Natural killer cell (primary cell): ENCODE results near the gene FURIN. TPM values are rescaled to one million over a fixed set of nuclear protein-coding genes. Genes with fewer than 3 reads are reported as not detected.
A peak's percentile ranks its signal among the peaks of the same experiment; 100 is the strongest.

Experiments
- ATAC-seq, 3 donors: fragments of 150-1000 bp in 2 of 3; fragments of 200-7000 bp in 1 of 3; cut with Tn5 transposase; 1 replicate in 1 of 3; 2 replicates in 2 of 3; pipeline ENCODE4 v1.10.0; 2021; ENCODE audit warnings: mild to moderate bottlenecking in 2 of 3, moderate library complexity in 2 of 3
- DNase-seq, 2 donors: peaks; one replicate each; pipeline versions ENCODE4 v3.0.0 to v3.0.0-alpha.2; 2013 to 2021; ENCODE audit warnings: mixed read lengths in 1 of 2
- H3K27ac ChIP-seq: one replicate; pipeline ENCODE4 v1.5.1; 2013; ENCODE audit warnings: mild to moderate bottlenecking, low read length
- H3K27me3 ChIP-seq: one replicate; pipeline ENCODE4 v1.6.1; 2013; ENCODE audit warnings: low read length; ENCODE audit not compliant: control insufficient read depth, insufficient read depth
- H3K36me3 ChIP-seq: one replicate; pipeline ENCODE4 v1.6.1; 2013; ENCODE audit warnings: low read length; ENCODE audit not compliant: control insufficient read depth, insufficient read depth
- H3K4me1 ChIP-seq: one replicate; pipeline ENCODE4 v1.6.1; 2013; ENCODE audit warnings: low read length; ENCODE audit not compliant: control insufficient read depth, insufficient read depth
- H3K4me3 ChIP-seq: one replicate; pipeline ENCODE4 v1.5.1; 2013; ENCODE audit warnings: low read length
- H3K9me3 ChIP-seq: one replicate; pipeline ENCODE4 v1.6.1; 2013; ENCODE audit warnings: low read length; ENCODE audit not compliant: control insufficient read depth, insufficient read depth
- H3K27ac Mint-ChIP-seq, 2 donors: one replicate each; pipeline ENCODE4 v1.8.0; 2022; ENCODE audit warnings: mild to moderate bottlenecking in 2 of 2, mixed read lengths in 2 of 2, moderate library complexity in 1 of 2
- H3K27me3 Mint-ChIP-seq, 2 donors: one replicate each; pipeline ENCODE4 v1.8.0; 2022; ENCODE audit warnings: low read depth in 2 of 2, mixed read lengths in 2 of 2
- H3K36me3 Mint-ChIP-seq: one replicate; pipeline ENCODE4 v1.8.0; 2022; ENCODE audit warnings: mixed read lengths
- H3K4me1 Mint-ChIP-seq, 2 donors: one replicate each; pipeline ENCODE4 v1.8.0; 2022; ENCODE audit warnings: mixed read lengths in 2 of 2
- H3K4me3 Mint-ChIP-seq: one replicate; pipeline ENCODE4 v1.8.0; 2022; ENCODE audit warnings: mild to moderate bottlenecking, moderate library complexity, mixed read lengths
- H3K9me3 Mint-ChIP-seq, 2 donors: one replicate each; pipeline ENCODE4 v1.8.0; 2022; ENCODE audit warnings: mixed read lengths in 2 of 2
- CTCF ChIP-seq: fragments of 200-600 bp; IDR thresholded peaks from one replicate; pipeline ENCODE4 v1.8.0; 2022; ENCODE audit warnings: antibody characterized with exemption
- WGBS: methylation state at CpG from one replicate; pipeline ENCODE4 v1.1.7; 2013; ENCODE audit warnings: missing lambda C conversion rate; ENCODE audit not compliant: insufficient coverage; 5-methylcytosine and 5-hydroxymethylcytosine counted together
- intact Hi-C: fragments of 100-400 bp; cut with micrococcal nuclease; formaldehyde crosslinking; loops from one replicate; pipeline ENCODE4 v1.14.2; 2022
- total RNA-seq, 4 donors: library from RNA; stranded (reverse); fragments of 120-200 nt in 1 of 4; gene quantifications; one replicate each; pipeline versions ENCODE4 v1.2.3 to v1.2.4, GENCODE V29; 2013 to 2022

FURIN gene
- total RNA-seq, 3 donors from 2014 or later (not counting 1 experiment from before 2014, with no cell fraction given) = 110 to 178 (median 172) TPM

GRCh38 chr15:90904746-90905145, 36.4 kb downstream of the FURIN start:
- Histone ChIP-seq H3K27ac (no peak overlapping the region), H3K36me3 (peaks cover 42% of the 10 kb centered on the region), H3K27me3 (no peaks in the 10 kb centered on the region), H3K4me1 (peaks cover 17% of the 10 kb centered on the region), H3K4me3 (no peak overlapping the region), H3K9me3 (no peaks in the 10 kb centered on the region)
- H3K27ac Mint-ChIP-seq = no peak overlapping the region
- no peaks in the 10 kb centered on the region for H3K27me3 Mint-ChIP-seq
- no peak for TF ChIP-seq CTCF
- H3K9me3 Mint-ChIP-seq = no peaks in the 10 kb centered on the region
- ATAC-seq (no peak), DNase-seq (no peak)
- peaks cover 22 to 28% of the 10 kb centered on the region in 2 donors for H3K4me1 Mint-ChIP-seq
- intact Hi-C loops = no loop called here
- no peak overlapping the region for H3K4me3 Mint-ChIP-seq
- WGBS = 96% methylated on average over 9 of the region's 9 CpGs
- no peaks in the 10 kb centered on the region for H3K36me3 Mint-ChIP-seq

- Histone ChIP-seq H3K4me1 (peaks cover 17% of the 10 kb centered on the region), H3K36me3 (peaks cover 50% of the 10 kb centered on the region), H3K9me3 (no peaks in the 10 kb centered on the region), H3K27ac (no peak overlapping the region), H3K4me3 (no peak overlapping the region), H3K27me3 (no peaks in the 10 kb centered on the region)
- no peak for TF ChIP-seq CTCF
- Mint-ChIP-seq H3K27ac (no peak overlapping the region), H3K9me3 (no peaks in the 10 kb centered on the region), H3K4me1 (peaks cover 22 to 28% of the 10 kb centered on the region in 2 donors), H3K27me3 (no peaks in the 10 kb centered on the region), H3K4me3 (peak overlapping the region; percentile 42), H3K36me3 (no peaks in the 10 kb centered on the region)
- 98% methylated on average over 28 of the region's 28 CpGs for WGBS
- intact Hi-C loops = no loop called here
- DNase-seq = no peak
- no peak for ATAC-seq
Measured at GRCh38 chr15:90905306-90906180, 37.2 kb downstream of the FURIN start.

GRCh38 chr15:90906181-90906849, 37.9 kb downstream of the FURIN start:
- 95% methylated on average over 11 of the region's 11 CpGs for WGBS
- TF ChIP-seq CTCF = no peak
- Histone ChIP-seq H3K4me3 (no peak overlapping the region), H3K36me3 (peaks cover 58% of the 10 kb centered on the region), H3K27me3 (no peaks in the 10 kb centered on the region), H3K27ac (no peak overlapping the region), H3K9me3 (no peaks in the 10 kb centered on the region), H3K4me1 (peaks cover 17% of the 10 kb centered on the region)
- no peaks in the 10 kb centered on the region for H3K27me3 Mint-ChIP-seq
- no peak for ATAC-seq
- DNase-seq = no peak
- intact Hi-C loops = no loop called here
- H3K9me3 Mint-ChIP-seq = no peaks in the 10 kb centered on the region
- no peaks in the 10 kb centered on the region for H3K36me3 Mint-ChIP-seq
- H3K4me1 Mint-ChIP-seq = peaks cover 20 to 25% of the 10 kb centered on the region in 2 donors
- no peak overlapping the region for H3K4me3 Mint-ChIP-seq
- H3K27ac Mint-ChIP-seq = no peak overlapping the region
